K562 (cell line): ENCODE measurements around the gene KCNK6.

Source experiments
- BHLHE40 ChIP-seq: IDR thresholded peaks from 2 replicates; pipeline ENCODE4 v1.6.1; 2011; ENCODE audit warnings: low read length, improper control_type of control experiment
- CBX5 ChIP-seq: IDR thresholded peaks from 2 replicates; pipeline ENCODE4 v1.6.1; 2014; ENCODE audit warnings: low read depth, borderline replicate concordance
- CLOCK ChIP-seq: fragments of 250-450 bp; sonication (Bioruptor Pico); IDR thresholded peaks from 2 replicates; pipeline ENCODE4 v1.4.0; 2020; ENCODE audit warnings: mild to moderate bottlenecking, moderate library complexity, borderline replicate concordance
- MAZ ChIP-seq, 2 experiments: fragments of 450-650 bp in 1 of 2; sonication (generic) in 1 of 2; formaldehyde crosslinking; IDR thresholded peaks in 1 of 2; conservative IDR thresholded peaks in 1 of 2; 2 replicates each; pipeline versions ENCODE4 v1.4.0 to v1.5.0; 2020; ENCODE audit warnings: mild to moderate bottlenecking in 1 of 2, missing genetic modification reagents in 1 of 2
- POLR2AphosphoS5 ChIP-seq: IDR thresholded peaks from 2 replicates; pipeline ENCODE4 v1.6.1; 2011; ENCODE audit warnings: mild to moderate bottlenecking, low read depth, low read length, moderate library complexity; ENCODE audit not compliant: control insufficient read depth, insufficient read depth
- TAF1 ChIP-seq: IDR thresholded peaks from 2 replicates; pipeline ENCODE4 v1.6.1; 2011; ENCODE audit warnings: mild to moderate bottlenecking, low read length, moderate library complexity; ENCODE audit not compliant: insufficient read depth, control insufficient read depth, severe bottlenecking; ENCODE audit errors: extremely low read depth
- ZNF239 ChIP-seq: fragments of 250-450 bp; sonication (Bioruptor Pico); IDR thresholded peaks from 2 replicates; pipeline ENCODE4 v1.4.0; 2020; ENCODE audit warnings: mild to moderate bottlenecking
- ZZZ3 ChIP-seq: fragments of 450-650 bp; IDR thresholded peaks from 2 replicates; pipeline ENCODE4 v1.6.1; 2016; ENCODE audit warnings: antibody characterized with exemption, mild to moderate bottlenecking, moderate library complexity
- TF ChIP-seq, protein P1 (sequence below), 3 experiments: IDR thresholded peaks in 2 of 3; conservative IDR thresholded peaks in 1 of 3; 2 replicates each; pipeline ENCODE4 v1.5.1; 2011 to 2012; ENCODE audit warnings: low read length in 3 of 3, mild to moderate bottlenecking in 3 of 3, control low read depth in 2 of 3, improper control_type of control experiment in 1 of 3, inconsistent platforms in 1 of 3, low read depth in 1 of 3, mixed read lengths in 1 of 3, moderate library complexity in 1 of 3; ENCODE audit not compliant: insufficient read depth in 2 of 3
- TF ChIP-seq, protein P2 (sequence below): sonication (generic); formaldehyde crosslinking; IDR thresholded peaks from 2 replicates; pipeline ENCODE4 v1.8.0; 2022; ENCODE audit warnings: mild to moderate bottlenecking, missing genetic modification reagents

- no peak for TF ChIP-seq CBX5
- TF ChIP-seq, protein P1, sequence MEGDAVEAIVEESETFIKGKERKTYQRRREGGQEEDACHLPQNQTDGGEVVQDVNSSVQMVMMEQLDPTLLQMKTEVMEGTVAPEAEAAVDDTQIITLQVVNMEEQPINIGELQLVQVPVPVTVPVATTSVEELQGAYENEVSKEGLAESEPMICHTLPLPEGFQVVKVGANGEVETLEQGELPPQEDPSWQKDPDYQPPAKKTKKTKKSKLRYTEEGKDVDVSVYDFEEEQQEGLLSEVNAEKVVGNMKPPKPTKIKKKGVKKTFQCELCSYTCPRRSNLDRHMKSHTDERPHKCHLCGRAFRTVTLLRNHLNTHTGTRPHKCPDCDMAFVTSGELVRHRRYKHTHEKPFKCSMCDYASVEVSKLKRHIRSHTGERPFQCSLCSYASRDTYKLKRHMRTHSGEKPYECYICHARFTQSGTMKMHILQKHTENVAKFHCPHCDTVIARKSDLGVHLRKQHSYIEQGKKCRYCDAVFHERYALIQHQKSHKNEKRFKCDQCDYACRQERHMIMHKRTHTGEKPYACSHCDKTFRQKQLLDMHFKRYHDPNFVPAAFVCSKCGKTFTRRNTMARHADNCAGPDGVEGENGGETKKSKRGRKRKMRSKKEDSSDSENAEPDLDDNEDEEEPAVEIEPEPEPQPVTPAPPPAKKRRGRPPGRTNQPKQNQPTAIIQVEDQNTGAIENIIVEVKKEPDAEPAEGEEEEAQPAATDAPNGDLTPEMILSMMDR (IDR thresholded peaks at IDR 0.05 in 2 of 3, conservative IDR thresholded peaks at IDR 0.05 in 1 of 3; ENCODE audit: insufficient read depth in 2 of 3, low read depth in 1 of 3, low read length in 3 of 3) = no peak
- no peak for TF ChIP-seq CLOCK (CRISPR knock-in tag)
- TF ChIP-seq TAF1 = no peak
- no peak for TF ChIP-seq ZNF239 (CRISPR knock-in tag)
- no peak for TF ChIP-seq BHLHE40
- TF ChIP-seq MAZ (CRISPR knock-in tag; conservative IDR thresholded peaks at IDR 0.05 in 1 of 2, IDR thresholded peaks at IDR 0.05 in 1 of 2) = no peak
- TF ChIP-seq, protein P2, sequence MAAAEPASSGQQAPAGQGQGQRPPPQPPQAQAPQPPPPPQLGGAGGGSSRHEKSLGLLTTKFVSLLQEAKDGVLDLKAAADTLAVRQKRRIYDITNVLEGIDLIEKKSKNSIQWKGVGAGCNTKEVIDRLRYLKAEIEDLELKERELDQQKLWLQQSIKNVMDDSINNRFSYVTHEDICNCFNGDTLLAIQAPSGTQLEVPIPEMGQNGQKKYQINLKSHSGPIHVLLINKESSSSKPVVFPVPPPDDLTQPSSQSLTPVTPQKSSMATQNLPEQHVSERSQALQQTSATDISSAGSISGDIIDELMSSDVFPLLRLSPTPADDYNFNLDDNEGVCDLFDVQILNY (CRISPR knock-in tag) = no peak
- TF ChIP-seq ZZZ3 = no peak
- no peak for TF ChIP-seq POLR2AphosphoS5
These were observed 13.6 kb downstream of the KCNK6 start for GRCh38 chr19:38333245-38333644.
